ENCODE results near the gene SSTR5.
"Not testable (repeated sequence)": the region's sequence is repeated elsewhere in the genome, so short reads cannot be mapped to it uniquely, and the experiment has no call there.

SSTR5 gene

DNA sequence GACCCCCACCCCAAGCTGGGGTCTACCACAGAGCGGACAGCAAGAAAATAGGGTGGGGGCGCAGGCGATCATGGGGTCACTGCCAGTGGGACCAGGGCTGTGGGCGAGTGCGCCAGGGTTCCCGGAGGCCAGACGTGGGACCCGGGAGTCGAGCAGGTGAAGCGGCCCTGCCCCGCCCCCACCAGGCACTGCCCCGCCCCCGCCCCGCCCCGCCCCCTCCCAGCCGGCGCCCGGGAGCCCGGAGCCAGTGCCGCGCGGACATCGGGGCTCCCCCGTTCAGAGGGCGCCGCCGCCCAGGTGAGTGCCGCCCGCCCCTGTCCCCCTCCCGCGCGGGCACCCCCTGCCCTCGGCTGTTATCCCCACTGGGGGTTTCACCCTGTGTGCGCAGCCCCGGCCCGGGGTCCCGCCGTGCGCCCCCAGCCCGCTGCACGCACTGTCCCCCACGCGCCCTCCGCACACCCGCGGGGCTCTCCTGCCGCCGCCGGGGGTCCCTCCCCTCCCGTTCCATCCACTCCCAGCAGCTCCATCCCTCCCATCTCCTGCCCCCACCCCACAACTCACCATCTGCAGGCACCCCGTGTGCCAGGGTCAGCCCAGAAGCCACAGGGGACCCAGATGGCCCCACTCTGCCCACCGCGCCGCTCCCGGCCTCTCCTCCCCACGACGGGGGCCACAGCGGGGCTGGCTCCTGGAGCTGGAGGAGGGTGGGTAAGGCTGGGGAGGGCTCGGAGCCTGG lies at the start of gene SSTR5:
Gene SSTR5 (plus strand): TSS at position 222 of the 736 bp plus-strand sequence. CDS start 6,122 bp downstream, outside the sequence.
- DNase-seq (ENCODE audit: low read depth) = no peak

DNA sequence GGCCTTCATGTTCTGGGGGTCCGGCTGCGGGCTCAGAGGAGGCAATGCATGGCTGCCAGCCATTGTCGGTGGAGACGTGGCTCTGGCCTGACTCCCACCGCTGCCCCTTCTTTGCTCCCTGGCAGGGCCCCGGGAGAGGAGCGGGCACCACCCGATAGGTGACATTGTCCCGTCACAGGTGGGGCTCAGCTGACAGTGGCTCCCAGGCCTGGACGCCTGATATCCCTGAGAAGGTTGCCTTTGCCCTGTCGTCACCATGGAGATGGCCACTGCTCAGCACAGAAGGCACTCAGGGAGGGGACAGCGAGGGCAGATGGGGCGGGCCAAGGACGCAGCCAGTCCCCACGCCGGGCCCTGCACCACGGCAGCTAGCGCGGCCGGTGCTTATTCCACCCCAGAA lies 48.4 kb upstream of the SSTR5 start:
- no peak for DNase-seq (ENCODE audit: low read depth)

DNA sequence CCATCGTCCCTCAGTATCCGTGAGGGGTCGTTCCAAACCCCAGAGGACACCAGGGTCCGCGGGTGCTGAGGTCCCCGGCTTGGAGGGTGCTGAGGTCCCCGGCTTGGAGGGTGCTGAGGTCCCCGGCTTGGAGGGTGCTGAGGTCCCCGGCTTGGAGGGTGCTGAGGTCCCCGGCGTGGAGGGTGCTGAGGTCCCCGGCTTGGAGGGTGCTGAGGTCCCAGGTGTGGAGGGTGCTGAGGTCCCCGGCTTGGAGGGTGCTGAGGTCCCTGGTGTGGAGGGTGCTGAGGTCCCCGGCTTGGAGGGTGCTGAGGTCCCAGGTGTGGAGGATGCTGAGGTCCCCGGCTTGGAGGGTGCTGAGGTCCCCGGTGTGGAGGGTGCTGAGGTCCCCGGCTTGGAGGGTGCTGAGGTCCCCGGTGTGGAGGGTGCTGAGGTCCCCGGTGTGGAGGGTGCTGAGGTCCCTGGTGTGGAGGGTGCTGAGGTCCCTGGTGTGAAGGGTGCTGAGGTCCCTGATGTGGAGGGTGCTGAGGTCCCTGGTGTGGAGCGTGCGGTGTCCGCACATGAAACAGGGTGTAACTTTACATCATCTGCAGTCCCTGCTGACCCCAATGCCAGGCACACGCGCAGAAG lies 47.3 kb upstream of the SSTR5 start:
- not testable (repeated sequence) for DNase-seq (ENCODE audit: low read depth)

DNA sequence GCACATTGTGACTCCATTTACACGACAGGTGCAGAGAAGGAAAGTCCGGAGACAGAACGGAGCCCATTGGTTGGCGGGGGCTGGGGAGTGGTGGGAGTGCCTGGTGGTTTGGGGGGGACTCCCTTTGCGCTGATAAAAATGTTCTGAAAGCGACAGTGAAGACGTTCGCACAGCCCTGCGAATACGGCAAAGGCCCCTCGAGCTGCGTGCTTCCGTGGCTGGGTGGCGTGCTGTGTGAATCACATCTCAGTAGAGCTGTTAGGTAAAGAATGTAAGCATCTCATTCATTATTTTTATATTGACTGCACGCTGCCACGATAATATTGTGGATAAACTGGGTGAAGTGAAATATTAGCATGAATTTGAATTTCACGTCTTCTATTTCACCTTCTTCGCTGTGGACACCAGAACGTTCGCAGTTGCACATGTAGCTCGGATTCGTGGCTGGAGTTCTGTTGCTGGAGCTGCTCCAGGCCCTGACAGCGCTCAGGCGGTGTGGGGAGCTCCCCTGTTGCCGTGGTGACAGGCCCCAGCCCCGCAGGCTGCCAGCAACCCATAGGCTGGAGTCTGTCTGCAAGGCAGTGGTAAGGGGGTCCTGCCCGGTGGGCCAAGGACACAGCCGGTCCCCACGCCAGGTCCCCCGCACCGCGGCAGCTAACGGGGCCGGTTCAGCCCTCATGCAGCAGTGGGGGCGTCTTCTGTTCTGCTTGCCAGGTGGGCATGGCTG lies 46.3 kb upstream of the SSTR5 start:
- DNase-seq (ENCODE audit: low read depth) = no peak

DNA sequence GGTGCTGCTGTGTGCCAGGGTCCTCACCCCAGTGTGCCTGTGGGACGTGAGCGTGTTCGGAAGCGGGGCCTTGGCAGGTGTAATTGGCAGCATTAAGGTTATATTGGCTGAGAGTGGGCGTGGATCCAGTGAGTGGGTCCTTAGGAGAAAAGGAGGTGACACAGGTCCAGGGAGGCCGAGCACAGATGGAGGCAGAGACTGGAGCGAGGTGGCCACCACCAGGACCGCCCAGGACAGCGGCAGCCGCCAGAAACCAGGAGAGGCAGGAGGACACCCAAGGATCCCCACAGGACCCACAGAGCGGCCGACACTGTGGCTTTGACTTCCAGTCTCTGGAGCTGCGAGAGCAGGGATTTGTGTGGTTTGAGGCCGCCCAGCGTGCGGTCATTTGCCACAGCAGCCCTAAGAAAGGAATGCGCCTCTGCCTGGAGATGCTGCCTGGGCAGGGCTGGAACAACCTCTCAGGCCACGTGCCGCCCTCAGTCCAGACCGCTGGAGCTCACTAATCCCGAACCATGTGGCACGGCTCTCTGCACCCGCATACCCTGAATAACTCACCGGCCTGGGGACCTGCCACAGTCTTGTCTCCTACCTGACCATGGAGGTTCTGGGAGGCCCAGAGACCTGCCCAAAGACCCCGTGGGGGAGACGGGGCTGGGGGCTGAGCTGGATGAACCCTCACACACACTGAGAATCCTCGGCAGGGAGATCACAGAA lies 45.6 kb upstream of the SSTR5 start:
- DNase-seq (ENCODE audit: low read depth) = no peak

DNA sequence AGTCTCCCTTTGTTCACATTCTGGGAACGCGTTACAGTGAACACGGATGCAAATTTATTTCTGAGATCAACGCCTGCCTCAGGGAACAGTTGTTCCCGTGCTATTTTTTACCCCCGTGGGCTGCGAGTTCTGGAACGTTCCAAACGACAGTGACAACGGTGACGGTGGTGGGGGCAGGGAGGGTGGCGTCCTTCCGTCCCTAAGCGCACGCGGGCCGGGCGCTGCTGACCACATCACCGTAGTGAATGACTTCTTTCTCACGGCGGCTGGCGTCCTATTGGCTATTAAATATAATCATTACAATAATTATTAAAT lies 45.1 kb upstream of the SSTR5 start:
- no peak for DNase-seq (ENCODE audit: low read depth)

DNA sequence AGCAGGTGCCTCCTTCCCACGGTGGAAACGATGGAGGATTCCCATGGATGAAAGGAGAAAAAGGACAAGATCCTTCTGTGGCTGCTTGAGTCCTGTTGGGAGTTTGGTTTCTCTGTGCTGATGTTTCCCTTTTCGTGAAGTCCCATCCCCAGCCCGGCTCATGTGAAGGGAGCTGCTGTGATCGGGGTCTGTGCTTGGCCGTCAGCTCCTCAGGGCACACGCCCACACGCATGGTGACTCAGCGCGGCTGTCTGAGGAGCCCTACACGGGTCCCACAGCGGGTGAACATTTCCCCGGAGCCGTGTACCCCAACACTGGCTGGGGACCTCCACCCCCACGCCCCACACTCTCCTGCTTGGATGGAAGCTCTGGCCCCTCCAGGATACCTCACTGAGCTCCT lies 44.5 kb upstream of the SSTR5 start:
- DNase-seq (ENCODE audit: low read depth) = no peak

DNA sequence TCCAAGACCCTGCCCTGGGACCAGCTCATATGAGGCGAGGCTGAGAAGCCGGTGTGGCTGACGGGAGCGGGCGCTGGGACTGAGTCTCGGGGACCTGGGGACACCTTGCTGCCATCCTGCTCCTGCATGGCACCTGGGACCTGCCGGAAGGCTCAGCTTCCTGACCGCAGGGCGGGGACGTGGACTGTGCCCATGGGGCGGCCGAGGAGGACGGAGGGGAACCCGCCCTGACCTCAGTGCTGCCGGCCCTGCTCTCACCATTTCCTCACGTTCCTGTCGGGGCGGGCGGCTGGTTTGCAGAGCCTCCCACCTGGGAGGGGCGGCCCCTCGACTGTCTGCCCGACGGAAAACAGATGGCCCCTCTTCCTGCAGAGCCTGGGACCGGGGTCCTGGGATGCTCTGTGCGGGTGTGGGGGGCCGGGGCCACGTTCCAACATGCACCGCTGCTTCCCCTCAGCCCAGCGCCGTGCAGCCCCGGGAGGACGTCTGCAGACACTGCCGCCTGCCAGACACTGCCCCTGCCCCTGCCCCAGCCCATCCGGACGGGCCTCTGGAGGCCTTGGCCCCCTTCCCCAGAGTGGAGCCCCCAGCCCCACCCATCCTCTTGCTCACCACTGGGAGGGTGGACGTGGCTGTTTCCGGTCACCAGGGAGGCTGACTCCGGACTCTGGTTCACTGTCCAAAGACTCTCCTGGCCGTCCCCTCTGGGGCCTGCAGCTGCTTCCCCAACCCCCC lies 43.9 kb upstream of the SSTR5 start:
- no peak for DNase-seq (ENCODE audit: low read depth)

DNA sequence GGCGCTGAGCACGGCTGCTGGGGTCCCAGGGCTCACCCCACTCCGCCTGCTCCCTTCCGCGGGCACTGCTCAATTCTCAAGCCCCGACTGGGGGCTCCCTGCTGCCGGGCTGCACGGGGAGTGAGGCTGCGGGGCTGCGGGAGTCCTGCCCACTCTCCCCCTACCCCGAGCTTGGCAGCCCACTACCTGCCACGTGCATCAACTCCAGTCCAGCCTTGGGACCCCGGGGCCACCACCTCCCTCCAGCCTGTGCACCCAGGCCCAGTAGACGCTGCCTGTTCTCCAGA lies 43.3 kb upstream of the SSTR5 start:
- DNase-seq (ENCODE audit: low read depth) = no peak

DNA sequence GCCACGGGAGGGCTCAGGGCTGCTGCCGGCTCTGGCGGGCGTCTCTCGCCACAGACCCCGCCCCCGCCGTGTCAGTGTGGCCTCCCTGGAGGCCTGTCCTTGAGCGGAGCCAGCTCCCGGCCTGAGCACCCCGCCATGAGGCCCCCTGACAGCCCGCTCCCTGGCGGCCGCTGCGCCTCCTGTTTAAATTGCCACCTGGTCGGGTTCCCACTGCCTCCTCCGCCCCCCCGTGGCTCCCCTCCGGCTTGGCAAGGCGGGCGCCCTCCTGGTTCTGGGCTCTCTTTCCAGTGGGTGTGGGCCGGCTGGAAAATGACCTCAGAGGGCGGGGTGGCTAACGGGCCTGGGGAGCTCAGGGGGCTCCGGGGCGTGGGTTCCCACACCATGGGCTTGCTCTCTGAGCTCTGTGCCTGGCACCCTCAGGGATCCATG lies 42.1 kb upstream of the SSTR5 start:
- no peak for DNase-seq (ENCODE audit: low read depth)

DNA sequence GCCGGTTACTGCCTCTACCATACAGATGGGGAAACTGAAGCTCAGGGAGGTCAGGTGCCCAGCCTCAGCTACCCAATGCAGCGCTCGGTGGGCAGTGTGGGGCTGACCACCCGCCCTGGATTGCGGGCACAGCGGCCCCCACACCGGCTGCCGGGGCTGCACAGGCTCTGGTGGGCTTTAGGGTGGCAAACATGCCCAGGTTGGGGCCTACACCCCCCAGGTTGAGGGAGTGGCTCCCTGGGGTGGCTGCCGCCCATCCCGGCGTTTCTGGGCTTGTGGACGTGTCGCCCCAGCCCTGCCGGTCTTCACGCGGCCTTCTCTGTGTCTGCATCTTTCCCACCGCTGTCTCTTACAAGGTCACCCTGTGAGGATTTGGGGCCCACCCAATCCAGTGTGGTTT lies 40.9 kb upstream of the SSTR5 start:
- no peak for DNase-seq (ENCODE audit: low read depth)

DNA sequence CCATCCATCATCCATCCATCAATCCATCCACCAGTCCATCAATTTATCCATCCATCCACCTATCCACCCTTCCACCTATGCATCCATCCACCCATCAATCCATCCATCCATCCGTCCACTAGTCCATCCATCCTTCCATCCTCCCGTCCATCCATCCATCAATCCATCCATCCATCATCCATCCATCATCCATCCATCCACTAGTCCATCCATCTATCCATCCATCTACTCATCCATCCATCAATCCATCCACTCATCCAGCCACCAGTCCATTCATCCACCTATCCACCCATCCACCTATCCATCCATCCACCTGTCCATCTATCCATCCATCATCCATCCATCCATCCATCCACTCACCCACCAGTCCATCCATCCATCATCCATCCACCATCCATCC lies 39.9 kb upstream of the SSTR5 start:
- DNase-seq (ENCODE audit: low read depth) = no peak

DNA sequence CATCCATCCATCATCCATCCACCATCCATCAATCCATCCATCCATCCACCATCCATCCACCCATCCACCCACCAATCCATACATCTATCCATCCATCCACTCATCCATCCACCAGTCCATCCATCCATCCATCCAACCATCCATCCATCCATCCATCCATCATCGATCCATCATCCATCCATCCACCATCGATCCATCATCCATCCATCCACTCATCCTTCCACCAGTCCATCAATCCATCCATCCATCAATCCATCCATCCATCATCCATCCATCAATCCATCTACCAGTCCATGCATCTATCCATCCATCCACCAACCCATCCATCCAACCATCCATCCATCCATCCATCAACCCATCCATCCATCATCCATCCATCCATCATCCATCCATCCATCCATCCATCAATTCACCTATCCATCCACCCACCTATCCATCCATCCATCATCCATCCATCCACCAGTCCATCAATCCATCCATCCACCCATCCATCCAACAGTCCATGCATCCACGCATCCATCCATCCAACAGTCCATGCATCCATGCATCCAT lies 39.3 kb upstream of the SSTR5 start:
- no peak for DNase-seq (ENCODE audit: low read depth)

DNA sequence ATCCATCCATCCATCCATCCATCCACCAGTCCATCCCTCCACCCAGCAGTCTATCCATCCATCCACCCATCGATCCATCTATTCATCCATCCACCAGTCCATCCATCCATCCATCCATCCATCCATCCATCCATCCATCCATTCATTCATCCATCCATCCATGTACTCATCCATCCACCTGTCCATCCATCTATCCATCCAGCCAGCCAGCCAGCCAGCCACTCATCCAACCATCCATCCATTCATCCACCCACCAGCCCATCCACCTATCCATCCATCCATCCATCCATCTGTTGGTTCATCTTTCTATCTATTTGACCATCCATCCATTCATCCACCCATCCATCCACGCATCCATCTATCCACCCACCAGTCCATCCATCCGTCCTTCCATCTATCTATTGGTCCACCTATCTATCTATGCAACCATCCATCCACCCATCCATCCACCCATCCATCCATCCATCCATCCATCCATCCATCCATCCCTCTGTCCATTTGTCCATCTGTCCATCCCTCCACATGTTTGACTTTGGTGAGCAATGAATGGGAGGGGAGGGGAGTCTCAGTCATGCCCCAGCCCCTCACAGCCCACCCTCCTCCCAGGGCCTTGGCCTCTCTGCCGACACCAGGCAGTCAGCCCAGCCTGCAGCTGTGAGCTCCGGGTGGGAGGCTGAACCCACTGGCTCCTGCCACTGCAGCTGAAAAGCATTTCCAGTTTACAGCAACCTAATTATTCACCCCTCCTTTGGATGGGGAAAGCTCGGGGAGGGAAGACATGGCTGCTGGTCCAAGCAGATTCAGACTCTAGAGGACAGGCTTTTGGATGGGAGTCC lies 38.1 kb upstream of the SSTR5 start:
- DNase-seq (ENCODE audit: low read depth) = no peak

DNA sequence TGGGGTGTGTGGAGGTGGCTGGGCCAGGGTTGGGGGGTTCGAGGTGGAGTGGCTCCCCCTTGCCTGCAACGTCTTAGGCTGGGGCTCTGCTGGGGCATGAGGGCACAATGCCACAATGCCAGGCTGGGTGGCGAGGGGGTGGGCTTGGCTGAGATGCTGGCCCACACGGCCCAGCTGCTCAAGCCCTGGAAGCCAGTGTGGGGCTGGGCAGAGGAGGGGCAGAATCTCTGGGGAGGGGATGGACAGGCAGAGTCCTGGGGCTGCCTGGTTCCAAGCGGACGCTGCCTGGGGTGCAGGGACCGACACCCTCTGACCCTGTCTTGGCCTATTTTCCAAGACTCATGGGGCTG lies 37.5 kb upstream of the SSTR5 start:
- no peak for DNase-seq (ENCODE audit: low read depth)

DNA sequence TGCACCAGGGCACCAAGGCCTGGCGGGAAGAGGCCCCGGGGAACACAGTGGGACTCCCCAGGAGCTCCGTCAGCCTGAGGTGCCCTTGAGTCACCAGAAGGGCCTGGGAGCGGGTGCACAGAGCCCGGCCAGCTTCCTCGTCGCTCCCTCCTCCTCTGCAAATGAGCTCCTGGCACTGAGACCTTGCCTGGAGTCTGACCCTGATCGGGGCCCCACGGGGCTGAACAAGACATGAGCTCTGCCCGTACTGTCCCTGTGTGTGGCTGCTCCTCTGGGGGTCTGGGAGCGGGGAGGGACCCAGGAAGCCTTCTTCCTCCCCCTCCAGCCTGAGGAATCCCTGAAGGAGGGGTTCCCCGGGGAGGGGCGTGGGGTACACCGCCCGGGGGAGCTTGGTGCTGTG lies 36.4 kb upstream of the SSTR5 start:
- no peak for DNase-seq (ENCODE audit: low read depth)

DNA sequence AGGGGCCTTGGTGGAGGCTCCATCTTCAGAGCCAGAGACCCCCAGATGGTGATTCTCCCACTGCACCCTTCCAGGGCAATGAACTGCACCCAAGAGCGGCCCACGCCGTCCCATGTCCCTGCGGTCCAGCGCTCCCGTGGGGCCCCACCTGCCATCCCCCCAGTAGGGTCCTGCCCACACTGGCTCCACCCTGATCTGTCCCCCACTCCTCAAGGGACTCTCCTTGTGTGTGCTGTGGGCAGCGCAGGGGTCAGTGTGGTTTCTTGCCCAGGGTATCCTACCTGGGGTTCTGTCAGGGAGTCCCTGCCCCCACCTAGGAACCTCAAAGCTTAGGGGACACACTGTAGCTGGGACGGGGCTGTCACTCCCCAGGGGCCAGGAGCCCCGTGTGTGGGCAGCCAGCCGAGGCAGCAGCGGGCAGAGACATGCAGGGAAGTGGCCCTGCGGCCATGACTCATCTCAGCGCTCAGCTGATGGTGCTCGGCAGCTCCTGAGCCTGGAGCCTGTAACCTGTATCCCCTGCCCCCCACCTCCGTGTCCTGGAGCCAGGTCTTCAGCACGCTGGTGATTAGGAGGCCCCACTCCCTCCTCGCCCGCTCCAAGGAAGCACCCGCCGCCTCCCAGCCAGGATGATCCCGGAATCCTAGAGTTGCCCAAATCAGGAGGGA lies 35.7 kb upstream of the SSTR5 start:
- DNase-seq (ENCODE audit: low read depth) = no peak

DNA sequence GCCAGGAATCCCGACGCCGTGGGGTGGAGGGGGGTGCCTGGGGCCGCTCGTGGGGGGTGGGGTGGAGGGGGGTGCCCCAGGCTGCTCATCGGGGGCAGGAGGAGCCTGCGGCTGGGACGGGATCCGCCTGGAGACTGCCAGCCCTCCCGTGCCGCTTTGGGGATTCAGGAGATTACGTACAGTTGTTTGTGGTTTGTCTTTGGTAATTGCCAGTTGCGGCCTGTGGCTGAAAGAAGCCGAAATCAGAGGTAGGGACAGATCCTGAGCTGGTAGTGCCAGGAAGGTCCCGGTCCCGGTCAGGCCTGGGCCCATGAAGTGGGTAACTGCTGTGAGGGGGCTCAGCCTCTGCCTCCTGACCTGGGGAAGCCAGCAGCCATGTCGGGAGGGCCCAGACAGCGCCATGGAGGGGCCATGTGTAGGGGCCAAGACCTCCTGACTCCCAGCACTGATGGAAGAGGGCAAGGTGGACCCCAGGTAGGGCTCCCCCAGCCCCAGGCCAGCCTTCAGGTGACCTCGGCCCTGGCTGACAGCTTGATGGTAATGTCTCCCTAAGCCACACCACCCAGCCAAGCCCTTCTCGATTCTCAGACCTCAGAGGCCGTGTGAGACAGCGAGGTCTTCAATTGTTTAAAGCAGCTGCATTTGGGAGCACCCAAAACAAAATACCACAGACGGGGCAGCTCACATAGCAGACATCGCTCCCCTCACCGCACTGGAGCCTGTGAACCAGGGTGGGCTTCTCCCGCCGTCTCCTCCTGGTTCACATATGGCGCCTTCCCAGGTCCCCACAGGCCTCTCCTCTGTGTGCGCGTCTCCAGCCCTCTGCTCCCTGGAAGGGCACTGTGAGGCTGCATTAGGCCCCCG lies 34.9 kb upstream of the SSTR5 start:
- DNase-seq (ENCODE audit: low read depth) = no peak

DNA sequence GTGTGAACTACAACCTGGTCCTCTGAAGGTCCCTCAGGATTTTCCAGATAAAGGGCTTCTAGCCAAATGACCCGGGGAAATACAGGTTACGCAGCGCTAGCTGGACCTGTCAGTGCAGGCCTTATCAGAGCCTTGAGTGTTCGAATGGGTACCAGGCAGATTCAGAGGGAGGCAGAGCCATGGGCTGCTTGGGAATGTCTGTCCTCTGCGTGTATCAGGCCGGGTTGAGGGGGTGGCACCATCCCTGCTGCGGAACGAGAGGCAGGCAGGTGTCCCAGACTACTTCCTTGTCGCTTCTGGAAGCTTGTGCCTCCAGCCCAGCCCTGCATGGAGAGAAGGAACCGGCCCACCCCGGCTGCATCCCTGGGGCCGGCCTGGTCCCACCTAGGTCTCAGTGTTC lies 33.6 kb upstream of the SSTR5 start:
- DNase-seq (ENCODE audit: low read depth) = no peak

DNA sequence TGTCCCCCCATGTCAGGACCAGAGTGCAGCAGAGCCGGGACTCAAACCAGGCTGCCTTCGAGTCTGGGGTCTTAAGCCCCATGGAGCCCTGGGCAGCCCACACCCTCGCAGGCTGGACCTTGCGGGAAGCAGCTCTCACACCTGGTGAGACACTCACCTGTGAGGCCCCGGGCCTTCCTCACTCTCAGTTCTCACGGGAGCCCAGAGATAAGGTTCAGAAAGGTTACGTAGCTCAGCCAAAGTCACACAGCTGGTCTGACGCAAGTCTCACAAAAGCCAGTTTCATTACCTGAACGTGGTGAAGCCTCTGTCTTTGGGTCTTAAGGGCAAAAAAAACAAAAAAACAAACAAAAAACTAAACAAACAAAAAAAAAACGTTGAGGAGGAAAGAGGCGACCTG lies 32.8 kb upstream of the SSTR5 start:
- DNase-seq (ENCODE audit: low read depth) = no peak

All from stimulated activated CD8-positive, alpha-beta memory T cell treated with anti-CD3 and anti-CD28 coated beads, Interleukin-4, amount 100 ng/mL, for 24 hours (primary cell).